ENCODE data around the gene SLC39A13. TPM values are rescaled to one million over a fixed set of nuclear protein-coding genes. Genes with fewer than 3 reads are reported as not detected.
A peak's percentile ranks its signal among the peaks of the same experiment; 100 is the strongest.

Gene SLC39A13
- total and polyA plus RNA-seq, 2 of the 13 experiments (the other 11 are each of a cell fraction or from before 2014, with no cell fraction given), result 15.3 to 30.5 TPM

- TF ChIP-seq SOX6 (IDR thresholded peaks at IDR 0.05) (no peak), SOX6 (CRISPR knock-in tag; IDR thresholded peaks at IDR 0.05) (peak; percentile 39), ZBTB21 (CRISPR knock-in tag; IDR thresholded peaks at IDR 0.05) (no peak), ATF6 (CRISPR knock-in tag; conservative IDR thresholded peaks at IDR 0.05) (no peak), ZFP36 (IDR thresholded peaks at IDR 0.05; ENCODE audit: borderline replicate concordance, low read depth, low read length, partially characterized antibody) (no peak), ZNF780A (CRISPR knock-in tag; IDR thresholded peaks at IDR 0.05) (no peak), CCAR2 (optimal IDR thresholded peaks at IDR 0.05; ENCODE audit: low read depth, low read length) (no peak), TEAD2 (CRISPR knock-in tag; IDR thresholded peaks at IDR 0.05) (no peak), ZNF788 (CRISPR knock-in tag; IDR thresholded peaks at IDR 0.05; ENCODE audit: borderline replicate concordance) (no peak; the same call in 1 of the 2 replicates), ZNF264 (CRISPR knock-in tag; IDR thresholded peaks at IDR 0.05) (peak; percentile 57; the same call in 1 of the 2 replicates), TFDP1 (CRISPR knock-in tag; IDR thresholded peaks at IDR 0.05; ENCODE audit: borderline replicate concordance) (peak; percentile 96; the same call in 1 of the 2 replicates), HOXD1 (CRISPR knock-in tag; IDR thresholded peaks at IDR 0.05) (0 out of 2 replicates have a peak, but pooled peaks have one; percentile 43), CBX1 (IDR thresholded peaks at IDR 0.05; ENCODE audit: low read depth) (no peak), ZNF7 (CRISPR knock-in tag; IDR thresholded peaks at IDR 0.05) (no peak)
- TF ChIP-seq, protein P1, sequence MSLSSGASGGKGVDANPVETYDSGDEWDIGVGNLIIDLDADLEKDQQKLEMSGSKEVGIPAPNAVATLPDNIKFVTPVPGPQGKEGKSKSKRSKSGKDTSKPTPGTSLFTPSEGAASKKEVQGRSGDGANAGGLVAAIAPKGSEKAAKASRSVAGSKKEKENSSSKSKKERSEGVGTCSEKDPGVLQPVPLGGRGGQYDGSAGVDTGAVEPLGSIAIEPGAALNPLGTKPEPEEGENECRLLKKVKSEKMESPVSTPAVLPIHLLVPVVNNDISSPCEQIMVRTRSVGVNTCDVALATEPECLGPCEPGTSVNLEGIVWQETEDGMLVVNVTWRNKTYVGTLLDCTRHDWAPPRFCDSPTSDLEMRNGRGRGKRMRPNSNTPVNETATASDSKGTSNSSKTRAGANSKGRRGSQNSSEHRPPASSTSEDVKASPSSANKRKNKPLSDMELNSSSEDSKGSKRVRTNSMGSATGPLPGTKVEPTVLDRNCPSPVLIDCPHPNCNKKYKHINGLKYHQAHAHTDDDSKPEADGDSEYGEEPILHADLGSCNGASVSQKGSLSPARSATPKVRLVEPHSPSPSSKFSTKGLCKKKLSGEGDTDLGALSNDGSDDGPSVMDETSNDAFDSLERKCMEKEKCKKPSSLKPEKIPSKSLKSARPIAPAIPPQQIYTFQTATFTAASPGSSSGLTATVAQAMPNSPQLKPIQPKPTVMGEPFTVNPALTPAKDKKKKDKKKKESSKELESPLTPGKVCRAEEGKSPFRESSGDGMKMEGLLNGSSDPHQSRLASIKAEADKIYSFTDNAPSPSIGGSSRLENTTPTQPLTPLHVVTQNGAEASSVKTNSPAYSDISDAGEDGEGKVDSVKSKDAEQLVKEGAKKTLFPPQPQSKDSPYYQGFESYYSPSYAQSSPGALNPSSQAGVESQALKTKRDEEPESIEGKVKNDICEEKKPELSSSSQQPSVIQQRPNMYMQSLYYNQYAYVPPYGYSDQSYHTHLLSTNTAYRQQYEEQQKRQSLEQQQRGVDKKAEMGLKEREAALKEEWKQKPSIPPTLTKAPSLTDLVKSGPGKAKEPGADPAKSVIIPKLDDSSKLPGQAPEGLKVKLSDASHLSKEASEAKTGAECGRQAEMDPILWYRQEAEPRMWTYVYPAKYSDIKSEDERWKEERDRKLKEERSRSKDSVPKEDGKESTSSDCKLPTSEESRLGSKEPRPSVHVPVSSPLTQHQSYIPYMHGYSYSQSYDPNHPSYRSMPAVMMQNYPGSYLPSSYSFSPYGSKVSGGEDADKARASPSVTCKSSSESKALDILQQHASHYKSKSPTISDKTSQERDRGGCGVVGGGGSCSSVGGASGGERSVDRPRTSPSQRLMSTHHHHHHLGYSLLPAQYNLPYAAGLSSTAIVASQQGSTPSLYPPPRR (CRISPR knock-in tag; IDR thresholded peaks at IDR 0.05; ENCODE audit: borderline replicate concordance), result peak; percentile 43; the same call in 1 of the 2 replicates
Measured at GRCh38 chr11:47426062-47426956, 17.9 kb downstream of the SLC39A13 start, which contains the start of gene PSMC3 (continued).
